ENCODE measurements around the gene ERBIN.
"Not testable (repeated sequence)": the region's sequence is repeated elsewhere in the genome, so short reads cannot be mapped to it uniquely, and the experiment has no call there.

ERBIN gene

DNA sequence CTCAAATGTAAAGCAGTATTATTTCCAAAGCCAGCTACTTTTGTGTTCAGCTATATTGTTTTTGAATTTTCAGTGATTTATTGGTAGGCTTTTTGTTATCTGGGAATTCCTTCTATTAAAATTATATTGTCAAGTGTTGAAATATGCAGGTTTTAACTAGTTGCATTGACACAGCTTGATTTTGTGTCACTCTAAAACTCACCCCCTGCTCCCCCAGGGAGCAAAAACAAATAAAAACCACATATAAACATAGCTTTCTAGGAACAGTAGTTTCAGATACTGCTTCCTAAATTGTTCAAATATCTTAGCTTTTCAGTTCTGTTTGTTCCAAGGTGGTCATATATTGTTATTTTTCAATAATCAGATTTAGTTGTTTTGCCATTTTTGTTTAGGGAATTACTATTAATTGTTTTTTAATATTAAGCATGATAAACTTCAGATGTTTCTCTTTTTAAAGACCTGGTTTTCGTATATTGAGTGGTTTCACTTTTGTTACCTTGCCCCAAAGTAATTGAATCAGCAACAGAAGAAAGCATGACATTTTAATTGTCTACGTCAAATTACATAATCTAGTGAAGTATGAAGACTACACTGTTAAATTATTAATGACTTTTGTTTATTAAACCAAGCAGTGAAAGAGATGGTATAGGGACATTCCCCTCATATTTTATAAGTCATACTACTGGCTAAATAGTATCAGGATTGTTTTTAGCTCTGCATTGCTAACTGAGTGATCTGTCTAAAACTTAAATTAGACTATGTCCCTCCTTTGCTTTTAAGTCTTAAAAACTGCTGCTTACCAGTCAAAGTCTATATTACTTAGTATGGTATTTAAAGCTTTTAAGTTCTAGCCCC, 43.4 kb downstream of the ERBIN start:
- no peak for DNase-seq

DNA sequence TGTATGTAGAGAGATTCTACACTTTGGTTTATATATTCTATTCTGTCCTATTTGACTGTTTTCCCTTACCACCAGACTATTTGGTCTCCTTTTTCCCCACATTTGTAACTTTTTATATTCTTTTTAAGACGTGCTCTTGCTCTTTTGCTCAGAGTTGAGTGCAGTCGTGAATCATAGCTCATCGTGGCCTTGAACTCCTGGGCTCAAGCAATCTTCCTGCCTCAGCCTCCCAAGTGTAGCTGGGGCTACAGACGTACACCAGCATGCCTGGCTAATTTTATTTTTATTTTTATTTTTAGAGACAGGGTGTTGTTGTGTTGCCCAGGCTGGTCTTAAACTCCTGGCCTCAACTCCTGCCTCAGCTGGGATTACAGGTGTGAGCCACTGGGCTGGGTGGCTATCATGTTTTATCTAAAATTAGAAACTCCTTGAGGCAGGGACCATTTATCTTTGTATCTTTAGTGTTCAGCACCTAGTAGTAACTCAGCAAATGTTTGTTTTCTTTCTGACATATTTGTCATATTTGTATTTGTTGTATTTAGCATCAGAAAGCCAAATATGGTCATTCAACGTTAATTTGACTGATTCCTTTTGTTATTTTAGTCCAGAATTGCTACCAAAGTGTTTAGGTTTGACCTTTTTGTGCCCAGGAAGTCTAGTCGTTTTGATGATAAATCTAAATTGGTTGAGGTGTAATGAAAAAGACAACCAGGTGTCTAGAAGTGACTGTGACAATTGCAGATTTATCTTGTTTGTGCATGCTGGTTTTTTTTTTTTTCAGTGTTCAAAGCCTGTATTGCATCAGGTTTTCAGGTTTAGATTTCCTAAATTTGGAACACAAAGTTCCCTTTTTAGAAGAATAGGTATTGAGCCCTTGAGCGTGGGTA, 44.3 kb downstream of the ERBIN start:
- DNase-seq: no peak

DNA sequence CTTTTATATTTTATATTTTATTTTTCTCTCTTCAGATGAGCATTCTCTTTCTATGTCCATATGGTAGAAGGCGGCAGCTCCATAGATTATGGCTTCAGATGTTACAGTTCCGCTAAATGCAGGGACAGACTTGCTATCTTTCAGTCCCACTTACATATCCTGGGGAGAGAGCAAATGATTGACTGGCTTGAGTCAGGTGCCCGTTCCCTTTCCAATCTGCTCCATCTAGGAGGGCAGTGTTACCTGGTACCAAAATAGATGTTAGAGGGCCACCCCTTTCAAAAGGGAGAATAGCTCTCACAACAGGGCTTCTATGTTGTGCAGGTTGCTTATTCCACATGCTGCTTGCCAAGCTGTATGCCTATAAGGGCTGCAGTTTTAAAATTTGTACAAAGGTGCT, 45.3 kb downstream of the ERBIN start:
- DNase-seq: no peak

DNA sequence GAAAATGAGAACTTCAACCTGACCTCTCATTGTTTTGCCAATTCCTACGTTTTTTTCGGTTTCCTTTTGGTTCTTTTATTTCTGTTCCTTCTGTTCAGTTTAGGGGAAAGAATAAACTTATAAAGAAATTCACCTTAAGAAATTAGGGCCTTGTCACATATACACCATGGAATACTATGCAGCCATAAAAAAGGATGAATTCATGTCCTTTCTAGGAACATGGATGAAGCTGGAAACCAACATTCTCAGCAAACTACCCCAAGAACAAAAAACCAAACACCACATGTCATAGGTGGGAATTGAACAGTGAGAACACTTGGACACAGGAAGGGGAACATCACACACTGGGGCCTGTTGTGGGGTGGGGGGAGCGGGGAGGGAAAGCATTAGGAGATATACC, 46.5 kb downstream of the ERBIN start:
- not testable (repeated sequence) for DNase-seq

DNA sequence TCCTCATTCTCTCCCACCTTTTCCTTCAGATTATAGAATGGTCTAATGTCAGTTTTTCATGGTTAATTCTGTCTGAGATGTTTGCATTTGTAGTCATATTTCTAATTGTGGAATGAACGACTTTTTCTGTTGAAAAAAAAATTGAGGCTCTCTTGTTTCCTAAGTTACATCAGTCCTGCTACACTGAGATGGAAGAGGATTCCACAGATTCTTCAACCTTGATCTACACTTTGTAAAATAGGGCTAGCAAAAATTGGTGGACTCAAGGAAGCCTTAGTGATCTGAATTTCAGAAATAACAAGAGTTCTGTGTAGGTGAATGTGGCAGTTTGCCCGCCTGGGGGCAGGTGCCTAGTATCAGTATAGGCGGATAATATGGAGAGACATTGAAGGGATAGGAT, 51.9 kb downstream of the ERBIN start:
- DNase-seq: no peak

DNA sequence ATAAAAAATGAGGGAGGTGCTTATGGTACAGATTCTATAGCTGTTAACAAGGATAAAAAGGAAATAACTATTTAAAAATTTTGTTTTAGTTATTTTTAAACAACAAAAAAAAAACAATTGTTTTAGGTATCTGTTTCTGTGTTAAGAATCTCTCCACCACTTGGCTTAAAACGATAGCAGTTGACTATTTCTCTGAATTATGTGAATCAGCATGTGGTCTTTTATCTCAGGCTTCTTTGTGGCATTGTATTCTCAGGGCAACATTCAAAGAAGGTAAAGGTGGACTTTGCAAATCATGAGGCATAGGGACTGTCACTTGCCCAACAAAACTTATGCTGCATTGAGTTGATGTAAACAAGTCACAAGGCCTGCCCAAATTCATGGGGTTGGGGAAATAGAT, 55.2 kb downstream of the ERBIN start:
- no peak for DNase-seq

DNA sequence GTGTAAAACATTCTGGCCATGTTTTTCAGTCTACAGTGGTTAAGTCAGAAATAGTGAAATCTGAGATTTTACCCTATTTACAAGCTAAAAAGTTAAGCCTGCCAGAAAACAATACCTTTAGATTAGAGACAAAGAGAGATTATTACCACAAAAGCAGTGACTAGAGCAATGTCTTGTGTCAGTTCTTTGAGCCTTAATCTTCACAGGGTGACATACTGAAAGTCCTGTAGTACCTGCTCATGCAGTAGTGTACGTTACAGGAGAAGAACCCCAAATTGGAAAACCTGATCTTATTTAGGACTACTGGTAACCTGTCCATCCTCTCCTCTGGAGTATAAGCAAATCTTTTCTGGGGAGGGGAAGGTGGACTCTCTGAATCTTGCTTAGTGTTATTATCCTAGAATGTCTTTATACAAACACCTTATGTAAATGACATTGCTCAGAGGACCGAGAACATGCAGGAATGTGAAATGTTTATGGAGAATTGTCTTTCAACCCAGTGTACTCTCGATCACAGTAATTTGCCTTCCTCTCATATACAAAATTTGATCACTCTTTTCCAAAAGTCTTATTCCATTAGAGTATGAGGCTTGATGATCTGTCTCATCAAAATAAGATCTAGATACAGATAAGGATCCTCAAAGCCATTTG, 55.7 kb downstream of the ERBIN start:
- no peak for DNase-seq

DNA sequence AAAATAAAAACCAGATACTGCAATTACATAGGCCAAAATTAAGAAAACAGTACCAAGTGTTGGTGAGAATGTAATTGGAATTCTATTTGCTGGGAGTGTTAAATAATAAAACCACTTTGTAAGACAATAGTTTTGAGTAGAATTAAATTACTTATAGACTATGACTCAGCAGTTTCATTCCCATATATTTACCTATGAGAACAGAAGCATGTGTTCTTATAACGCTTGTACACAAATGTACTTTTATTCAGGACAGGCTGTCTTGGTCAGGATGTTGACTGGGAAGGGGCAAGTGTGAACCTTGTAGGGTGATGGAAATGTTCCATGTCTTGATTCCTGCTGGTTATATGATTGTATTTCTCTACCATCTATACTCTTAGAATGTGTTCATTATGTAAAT, 56.3 kb downstream of the ERBIN start:
- no peak for DNase-seq

DNA sequence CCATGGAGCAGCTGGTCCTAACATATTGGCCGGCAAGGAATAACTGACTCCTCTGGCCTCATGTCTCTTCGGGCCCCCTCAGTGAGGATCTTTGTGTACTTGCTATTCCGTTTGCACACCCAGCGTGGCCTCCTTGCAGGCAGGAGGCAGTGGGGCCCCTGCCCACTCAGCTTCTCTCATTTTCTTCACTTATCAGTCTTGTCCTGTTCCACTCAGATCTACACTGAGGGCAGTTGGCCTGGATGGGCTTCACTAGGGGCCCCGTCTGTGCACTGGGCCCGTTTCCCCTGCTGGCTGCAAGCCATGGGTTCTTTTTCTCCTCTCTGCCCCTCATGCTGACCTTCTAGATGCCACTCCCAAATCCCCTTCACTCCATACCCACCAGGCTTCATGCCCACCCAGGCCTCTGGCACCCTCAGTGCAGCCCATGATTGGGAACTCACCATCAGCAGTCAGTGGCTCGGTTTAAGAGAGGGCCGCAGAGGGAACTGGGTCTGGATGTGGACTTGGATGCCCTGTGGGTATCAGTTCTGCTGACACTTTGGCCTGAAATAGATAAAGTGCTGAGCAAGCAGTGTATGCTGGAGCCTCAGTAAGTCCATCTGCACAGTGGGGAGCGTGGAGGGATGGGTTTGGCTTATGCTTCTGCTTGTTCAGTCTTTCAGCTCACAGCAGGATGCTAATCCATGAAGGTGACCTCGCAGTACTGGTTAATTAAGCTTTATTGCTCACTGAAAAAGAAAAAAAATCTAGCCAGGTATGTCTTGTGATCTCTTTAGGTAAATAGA, 57.9 kb downstream of the ERBIN start:
- no peak for DNase-seq

DNA sequence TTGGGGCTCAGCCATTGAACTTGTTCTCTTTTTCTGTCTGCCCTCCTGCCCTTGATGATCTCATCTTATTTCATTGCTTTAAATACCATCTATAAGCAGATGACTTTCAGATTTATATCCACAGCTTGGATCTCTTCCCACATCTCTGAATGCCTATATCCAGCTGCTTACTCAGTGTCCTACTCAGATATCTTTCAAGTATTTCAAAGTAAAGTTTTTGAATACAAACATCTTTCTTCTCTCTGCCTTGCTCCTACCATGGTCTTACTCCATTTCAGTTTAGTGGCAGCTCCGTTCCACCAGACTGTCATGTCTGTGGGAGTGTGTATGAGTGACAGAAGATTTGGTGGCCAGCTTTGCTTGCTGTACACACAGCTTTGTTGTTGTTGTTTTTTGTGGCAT, 59.7 kb downstream of the ERBIN start:
- no peak for DNase-seq

DNA sequence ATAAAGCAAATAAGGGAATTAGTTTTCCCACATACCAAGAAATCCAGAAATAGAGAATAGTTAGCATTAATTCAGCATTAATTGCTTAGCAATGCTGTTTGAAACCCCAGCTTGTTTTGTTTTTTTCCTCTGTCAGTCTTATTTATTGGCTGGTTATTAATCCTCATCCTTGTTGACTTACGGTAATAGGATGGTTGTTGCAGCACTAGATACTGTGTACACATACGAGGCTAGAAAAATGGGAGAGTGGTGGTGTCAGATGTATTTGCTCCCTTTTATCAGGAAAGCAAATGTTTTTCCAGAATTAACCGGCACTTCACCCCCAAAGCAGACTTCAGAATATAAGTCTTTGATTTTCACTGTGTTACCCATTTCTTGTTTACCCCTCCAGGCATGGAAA, 60.4 kb downstream of the ERBIN start:
- DNase-seq: no peak

DNA sequence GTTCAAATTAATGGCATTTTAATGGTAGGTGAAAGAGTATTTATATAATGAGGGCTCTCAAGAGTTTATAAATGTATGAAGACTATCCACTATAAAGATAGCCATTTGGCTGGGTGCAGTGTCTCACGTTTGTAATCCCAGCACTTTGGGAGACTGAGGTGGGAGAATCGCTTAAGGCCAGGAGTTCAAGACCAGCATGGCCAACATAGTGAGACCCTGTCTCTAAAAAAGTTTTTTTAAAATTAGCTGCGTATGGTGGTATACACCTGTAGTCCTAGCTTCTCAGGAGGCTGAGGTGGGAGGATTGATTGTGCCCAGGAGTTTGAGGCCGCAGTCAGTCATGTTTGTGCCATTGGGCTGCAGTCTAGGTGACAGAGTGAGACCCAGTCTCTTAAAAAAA, 61.6 kb downstream of the ERBIN start:
- no peak for DNase-seq

DNA sequence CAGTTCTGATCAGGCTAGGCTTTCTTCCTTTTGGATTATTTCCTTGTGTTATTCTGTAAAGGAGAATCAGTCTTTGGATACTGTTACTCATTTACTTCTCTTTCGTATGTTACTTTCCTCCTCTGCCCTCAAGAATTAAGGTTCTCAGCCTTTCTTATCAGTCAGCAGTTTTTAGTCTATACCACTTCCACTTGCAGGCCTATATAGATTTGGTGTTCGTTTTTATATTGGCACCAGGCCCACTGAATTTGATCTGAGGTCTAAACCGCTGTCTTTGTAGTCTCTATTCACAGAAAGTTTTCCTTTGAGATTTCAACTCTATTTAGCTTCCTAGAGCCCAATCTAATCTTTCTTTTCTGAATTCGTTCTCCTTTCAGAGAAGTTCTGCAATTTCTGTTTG, 62.8 kb downstream of the ERBIN start:
- no peak for DNase-seq

DNA sequence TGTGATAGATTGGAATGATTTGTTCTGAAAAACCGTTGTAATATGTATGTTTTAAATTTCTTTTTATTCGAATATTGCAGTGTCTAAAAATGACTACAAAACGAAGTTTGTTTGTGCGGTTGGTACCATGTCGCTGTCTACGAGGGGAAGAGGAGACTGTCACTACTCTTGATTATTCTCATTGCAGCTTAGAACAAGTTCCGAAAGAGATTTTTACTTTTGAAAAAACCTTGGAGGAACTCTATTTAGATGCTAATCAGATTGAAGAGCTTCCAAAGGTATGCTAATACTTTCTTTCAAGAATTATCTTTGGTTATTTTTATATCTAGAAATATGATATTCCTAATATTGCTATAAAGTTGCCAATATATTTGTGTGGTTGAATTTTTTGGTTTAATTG, 66.3 kb downstream of the ERBIN start:
- no peak for DNase-seq

DNA sequence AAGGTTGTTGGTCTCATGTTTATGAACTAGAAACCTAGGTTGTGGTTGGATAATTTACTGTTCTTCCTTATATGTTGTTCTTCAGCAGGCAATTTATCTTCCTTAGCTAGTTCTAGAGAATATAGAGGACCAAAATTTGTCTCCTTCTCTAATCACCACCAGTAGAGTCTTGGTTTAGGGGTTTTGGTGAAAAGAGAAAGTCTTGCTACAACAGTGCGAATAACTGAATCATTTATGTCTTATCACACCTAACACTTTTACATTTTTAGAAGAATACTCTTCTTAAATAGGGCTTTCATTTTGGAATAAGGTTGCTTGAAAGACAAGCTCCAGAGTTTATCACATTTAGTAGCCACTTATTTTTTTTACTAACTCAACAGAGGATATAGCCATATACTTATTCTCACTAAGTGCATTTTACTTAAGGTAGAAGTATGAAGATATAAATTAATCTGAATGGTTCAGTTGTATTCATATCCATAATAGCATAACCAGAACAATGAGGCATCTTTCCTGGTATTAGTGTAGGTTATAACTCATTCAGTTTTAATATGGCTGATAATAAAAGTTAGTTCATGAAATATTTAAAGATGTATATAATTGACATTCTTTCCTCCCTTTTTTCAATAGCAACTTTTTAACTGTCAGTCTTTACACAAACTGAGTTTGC, 67.9 kb downstream of the ERBIN start:
- DNase-seq: no peak

DNA sequence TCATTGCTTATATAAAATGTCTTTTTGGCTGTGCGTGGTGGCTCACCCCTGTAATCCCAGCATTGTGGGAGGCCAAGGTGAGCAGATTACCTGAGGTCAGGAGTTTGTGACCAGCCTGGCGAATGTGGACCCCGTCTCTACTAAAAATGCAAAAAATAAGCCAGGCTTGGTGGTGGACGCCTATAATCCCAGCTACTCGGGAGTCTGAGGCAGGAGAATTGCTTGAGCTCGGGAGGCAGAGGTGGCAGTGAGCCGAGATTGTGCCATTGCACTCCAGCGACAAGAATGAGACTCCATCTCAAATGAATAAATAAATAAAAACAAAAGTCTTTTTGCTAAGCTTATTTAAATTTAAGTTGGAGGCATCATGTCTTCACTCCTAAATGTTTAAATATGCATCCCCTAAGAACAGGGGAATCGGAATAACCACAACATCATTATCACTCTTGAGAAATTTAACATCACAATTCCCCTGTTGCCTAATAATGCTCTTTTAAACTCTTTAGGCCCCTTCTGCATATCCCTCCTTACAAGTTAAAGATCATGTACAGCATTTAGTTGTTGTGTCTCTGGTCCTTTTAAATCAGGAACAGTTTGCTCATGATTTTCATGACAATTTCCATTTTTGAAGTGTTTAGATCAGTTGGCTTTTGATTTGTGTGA, 72.8 kb downstream of the ERBIN start:
- DNase-seq: no peak

DNA sequence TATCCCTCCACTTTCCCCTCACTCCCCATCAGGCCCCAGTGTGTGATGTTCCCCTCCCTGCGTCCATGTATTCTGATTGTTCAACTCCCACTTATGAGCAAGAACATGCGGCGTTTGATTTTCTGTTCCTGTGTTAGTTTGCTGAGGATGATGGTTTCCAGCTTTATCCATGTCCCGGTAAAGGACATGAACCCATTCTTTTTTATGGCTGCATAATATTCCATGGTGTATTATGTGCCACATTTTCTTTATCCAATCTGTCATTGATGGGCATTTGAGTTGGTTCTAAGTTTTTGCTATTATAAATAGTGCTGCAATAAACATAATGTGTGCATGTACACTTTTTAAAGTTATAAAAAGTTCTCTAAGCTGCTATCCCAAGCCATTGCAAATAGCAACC, 75.6 kb downstream of the ERBIN start:
- DNase-seq: no peak

DNA sequence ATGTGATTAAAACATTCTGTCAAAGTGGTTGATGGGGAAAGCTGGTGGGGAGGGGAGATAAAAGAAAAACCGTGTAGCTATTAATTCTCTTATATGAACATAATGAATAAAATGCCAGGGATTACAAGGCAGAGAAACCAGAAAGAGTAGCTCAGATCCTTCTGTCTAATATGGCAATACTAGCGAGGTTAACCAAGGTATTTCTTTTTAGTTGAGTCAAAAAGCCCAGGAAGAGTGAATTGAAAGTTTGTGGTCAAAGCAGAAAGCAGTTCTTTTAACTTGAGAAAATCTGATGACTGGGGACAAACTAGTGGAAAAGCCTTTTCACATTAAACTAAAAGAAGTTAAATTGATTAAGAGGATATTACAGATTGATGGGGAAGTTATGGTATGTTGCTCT, 76.0 kb downstream of the ERBIN start:
- no peak for DNase-seq

DNA sequence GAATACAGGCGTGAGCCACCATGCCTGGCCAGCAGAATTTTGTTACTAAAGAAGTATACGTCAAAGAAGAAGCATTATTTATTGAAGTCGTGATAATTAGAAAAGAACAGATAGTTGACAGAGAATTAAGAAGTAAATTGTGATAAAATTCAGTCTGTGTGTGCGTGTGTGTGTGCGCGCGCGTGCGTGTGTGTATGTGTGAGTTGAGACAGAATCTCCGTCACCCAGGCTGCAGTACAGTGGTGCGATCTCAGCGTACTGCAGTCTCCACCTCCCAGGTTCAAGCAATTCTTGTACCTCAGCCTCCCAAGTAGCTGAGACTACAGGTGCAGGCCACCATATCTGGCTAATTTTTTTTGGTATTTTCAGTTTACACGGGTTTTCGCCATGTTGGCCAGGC, 77.8 kb downstream of the ERBIN start:
- DNase-seq: no peak

DNA sequence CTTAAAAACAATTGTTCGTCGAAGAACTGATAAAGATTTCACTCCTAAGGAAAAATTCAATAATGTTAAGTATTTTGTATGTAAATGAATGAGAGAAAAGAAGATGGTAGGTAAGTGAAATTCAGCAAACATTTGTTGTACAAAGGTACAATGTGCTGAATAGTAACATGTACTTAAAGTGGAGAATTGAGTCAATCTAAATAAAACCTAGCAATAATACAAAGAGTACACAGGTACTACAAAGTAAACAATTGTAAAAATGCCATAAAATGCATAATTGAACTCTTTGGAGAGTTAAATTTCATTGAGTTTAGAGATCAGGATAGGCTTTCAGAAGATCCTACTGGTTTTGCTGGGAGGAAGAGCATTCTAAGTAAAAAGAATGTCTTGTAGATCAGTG, 82.9 kb downstream of the ERBIN start:
- no peak for DNase-seq

DNA sequence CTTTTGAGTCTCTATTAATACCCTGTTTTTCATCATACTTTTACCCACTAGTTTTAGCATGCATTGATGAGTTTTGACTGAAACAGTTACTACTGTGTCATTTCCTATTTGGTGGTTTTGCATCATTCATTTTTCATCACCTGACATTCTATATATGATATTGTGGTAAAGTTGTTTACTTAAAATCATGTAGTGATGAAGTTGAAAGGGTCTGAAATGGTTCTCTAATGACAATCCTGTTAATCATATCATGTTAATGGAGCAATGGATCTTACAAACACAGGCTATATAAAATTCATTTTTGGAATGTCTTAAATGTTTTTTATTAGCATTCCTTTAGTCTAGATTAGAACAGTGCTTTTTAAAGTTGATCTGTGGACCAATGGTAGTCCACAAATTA, 84.1 kb downstream of the ERBIN start:
- DNase-seq: no peak

DNA sequence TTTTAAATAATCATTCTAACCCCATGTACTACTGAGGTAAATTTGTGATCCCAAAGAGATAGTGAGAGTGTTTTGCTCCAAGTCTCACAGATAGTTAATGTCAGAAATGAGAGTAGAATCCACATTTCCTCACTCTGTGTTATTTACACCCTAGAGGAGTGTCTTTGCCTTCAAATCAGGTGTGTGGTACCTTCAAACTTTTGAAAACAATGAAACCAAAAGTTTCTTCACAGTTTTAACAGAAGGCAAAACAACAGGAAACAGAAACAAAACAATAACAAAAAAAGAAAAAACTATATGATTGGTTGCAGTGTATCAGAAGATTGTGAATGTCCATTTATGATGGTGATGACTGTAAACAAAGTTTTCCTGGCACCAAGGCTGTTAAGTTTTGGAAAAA, 85.9 kb downstream of the ERBIN start:
- no peak for DNase-seq

Data from activated CD4-positive, alpha-beta T cell treated with anti-CD3 and anti-CD28 coated beads for 4 hours (primary cell).